ENCODE measurements around the gene TMEM154. TPM values are rescaled to one million over a fixed set of nuclear protein-coding genes. Genes with fewer than 3 reads are reported as not detected.

The TMEM154 gene
- total RNA-seq, 4 donors from 2014 or later: 81.9 to 164 (median 132) TPM

DNA sequence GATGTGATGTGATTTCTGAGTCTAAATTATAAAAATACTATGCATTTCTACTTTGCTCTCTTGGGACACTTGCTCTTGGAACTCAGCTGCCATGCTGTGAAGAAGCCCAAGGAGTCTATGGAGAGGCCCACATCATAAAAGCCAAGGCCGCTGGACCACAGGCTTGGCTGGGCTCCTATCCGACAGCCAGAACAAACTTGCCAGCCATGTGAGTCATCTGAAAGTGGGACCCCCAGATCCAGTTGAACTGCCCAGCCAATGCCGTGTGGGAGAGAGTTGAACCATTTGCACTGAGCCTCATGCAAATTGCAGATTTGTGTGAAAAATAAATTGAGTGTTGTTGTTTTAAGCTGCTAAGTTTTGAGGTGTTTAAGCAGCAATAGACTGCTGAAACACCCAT lies 60.2 kb downstream of the TMEM154 start:
- H3K27ac ChIP-seq: no peak overlapping the region
- H3K9me3 ChIP-seq: no peaks in the 10 kb centered on the region
- H3K4me1 ChIP-seq: no peaks in the 10 kb centered on the region
- 79% methylated on average over 3 of the region's 3 CpGs for WGBS
- no peak for DNase-seq (ENCODE audit: low spot score in 2 of 2)
- no peaks in the 10 kb centered on the region for H3K36me3 ChIP-seq
- no peak overlapping the region for H3K4me3 ChIP-seq
- TF ChIP-seq POLR2A (IDR thresholded peaks at IDR 0.05): no peak
- H3K27me3 ChIP-seq: no peaks in the 10 kb centered on the region

DNA sequence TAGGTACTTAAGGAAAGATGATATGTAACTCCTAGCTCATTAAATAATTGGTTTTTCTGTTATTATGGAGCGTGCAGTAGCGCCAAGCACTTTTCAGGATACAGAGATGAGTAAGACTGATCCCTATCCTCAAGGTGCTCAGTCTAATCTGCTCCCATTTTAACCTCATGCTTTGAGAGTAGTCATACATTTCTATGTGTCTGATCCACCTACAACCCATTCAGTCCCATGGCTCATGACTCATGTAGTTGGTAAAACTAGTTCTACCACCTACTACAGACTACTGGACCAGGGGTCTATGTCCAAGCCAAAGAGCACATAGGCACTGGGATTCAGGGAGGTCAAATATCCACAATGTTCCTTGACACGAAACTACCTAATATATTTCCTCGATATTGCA lies 60.8 kb downstream of the TMEM154 start:
- Histone ChIP-seq H3K36me3 (no peaks in the 10 kb centered on the region), H3K27me3 (no peaks in the 10 kb centered on the region), H3K4me3 (no peak overlapping the region), H3K27ac (no peak overlapping the region), H3K9me3 (no peaks in the 10 kb centered on the region), H3K4me1 (no peaks in the 10 kb centered on the region)
- DNase-seq (ENCODE audit: low spot score in 2 of 2): no peak
- 94% methylated on average over 4 of the region's 4 CpGs for WGBS
- TF ChIP-seq CTCF (IDR thresholded peaks at IDR 0.05) (no peak), POLR2AphosphoS5 (IDR thresholded peaks at IDR 0.05) (no peak), EP300 (IDR thresholded peaks at IDR 0.05) (no peak), POLR2A (IDR thresholded peaks at IDR 0.05) (no peak)

DNA sequence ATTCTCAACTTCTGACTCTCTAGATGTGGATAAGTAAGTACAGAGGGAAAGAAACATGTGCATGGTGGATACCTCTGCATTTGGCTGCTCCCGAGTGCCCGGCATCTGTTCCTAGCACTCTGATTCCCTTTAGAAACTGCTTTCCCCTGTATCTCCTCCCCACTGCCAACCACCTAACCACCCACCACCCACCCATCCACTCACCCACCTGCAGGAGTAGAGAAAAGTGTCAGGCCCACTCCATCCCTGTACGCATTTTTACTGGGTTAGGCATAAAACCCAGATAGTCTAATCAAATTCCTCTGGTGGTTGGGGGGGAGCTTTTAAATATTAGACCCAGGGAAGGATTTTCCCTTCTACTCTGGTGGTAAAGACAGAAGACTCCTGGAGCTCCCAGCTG lies 63.0 kb downstream of the TMEM154 start:
- DNase-seq (ENCODE audit: low spot score in 2 of 2): no peak
- Histone ChIP-seq H3K9me3 (no peaks in the 10 kb centered on the region), H3K4me1 (no peaks in the 10 kb centered on the region), H3K36me3 (no peaks in the 10 kb centered on the region), H3K27ac (no peak overlapping the region), H3K4me3 (no peak overlapping the region), H3K27me3 (no peaks in the 10 kb centered on the region)
- TF ChIP-seq EP300 (IDR thresholded peaks at IDR 0.05) (no peak), CTCF (IDR thresholded peaks at IDR 0.05) (no peak), POLR2A (IDR thresholded peaks at IDR 0.05) (no peak), POLR2AphosphoS5 (IDR thresholded peaks at IDR 0.05) (no peak)
- WGBS: 87% methylated on average over 3 of the region's 3 CpGs

- Histone ChIP-seq H3K4me1 (no peaks in the 10 kb centered on the region), H3K27ac (no peak overlapping the region), H3K9me3 (no peaks in the 10 kb centered on the region), H3K36me3 (no peaks in the 10 kb centered on the region), H3K4me3 (no peak overlapping the region), H3K27me3 (no peaks in the 10 kb centered on the region)
- WGBS: 90% methylated on average over 10 of the region's 11 CpGs
- DNase-seq (ENCODE audit: low spot score in 2 of 2): no peak
- TF ChIP-seq POLR2AphosphoS5 (IDR thresholded peaks at IDR 0.05) (no peak), POLR2A (IDR thresholded peaks at IDR 0.05) (no peak), EP300 (IDR thresholded peaks at IDR 0.05) (no peak), CTCF (IDR thresholded peaks at IDR 0.05) (no peak)
Observed at GRCh38 chr4:152613841-152614721, 65.7 kb downstream of the TMEM154 start.

DNA sequence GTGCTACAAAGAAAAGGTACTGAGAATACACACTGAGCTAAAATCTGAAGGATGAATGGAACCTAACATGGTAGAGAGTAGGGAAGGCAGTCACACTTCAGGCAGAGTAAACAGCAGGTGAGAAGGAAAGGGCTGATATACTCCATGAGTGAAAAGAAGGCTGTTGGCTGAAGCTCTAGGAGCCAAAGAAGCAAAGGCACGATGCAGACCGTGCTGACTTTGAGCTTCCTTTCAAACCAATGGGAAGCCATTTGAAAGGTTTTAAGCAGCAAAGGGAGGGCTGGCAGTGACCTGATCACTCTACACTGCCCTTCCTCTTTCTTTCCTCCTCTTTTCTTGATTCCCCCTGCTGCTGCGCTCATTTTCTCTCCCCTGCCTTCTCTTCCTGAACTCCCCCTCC lies 66.4 kb downstream of the TMEM154 start:
- WGBS: 90% methylated on average over 3 of the region's 3 CpGs
- no peaks in the 10 kb centered on the region for H3K36me3 ChIP-seq
- H3K27me3 ChIP-seq: no peaks in the 10 kb centered on the region
- no peak for TF ChIP-seq POLR2AphosphoS5 (IDR thresholded peaks at IDR 0.05)
- TF ChIP-seq EP300 (IDR thresholded peaks at IDR 0.05): no peak
- no peak for TF ChIP-seq POLR2A (IDR thresholded peaks at IDR 0.05)
- TF ChIP-seq CTCF (IDR thresholded peaks at IDR 0.05): no peak
- H3K4me3 ChIP-seq: no peak overlapping the region
- no peaks in the 10 kb centered on the region for H3K9me3 ChIP-seq
- no peaks in the 10 kb centered on the region for H3K4me1 ChIP-seq
- no peak overlapping the region for H3K27ac ChIP-seq
- DNase-seq (ENCODE audit: low spot score in 2 of 2): no peak
